K562 (cell line): ENCODE data around the gene SHB. TPM values are rescaled to one million over a fixed set of nuclear protein-coding genes. Genes with fewer than 3 reads are reported as not detected.

Experiments
- ETV6 ChIP-seq, 3 experiments: fragments of 150-350 bp in 1 of 3; sonication (generic) in 1 of 3; formaldehyde crosslinking in 1 of 3; IDR thresholded peaks; 2 replicates each; pipeline versions ENCODE4 v1.6.1 to v1.8.0; 2014 to 2022; ENCODE audit warnings: borderline replicate concordance in 2 of 3, low read depth in 2 of 3, antibody characterized with exemption in 1 of 3, low read length in 1 of 3, mild to moderate bottlenecking in 1 of 3, missing genetic modification reagents in 1 of 3
- PCBP1 ChIP-seq: fragments of 200-400 bp; formaldehyde crosslinking; IDR thresholded peaks from 2 replicates; pipeline ENCODE4 v1.6.1; 2018; ENCODE audit warnings: mild to moderate bottlenecking, low read depth, low read length; ENCODE audit not compliant: poor library complexity, severe bottlenecking
- RERE ChIP-seq: sonication (generic); formaldehyde crosslinking; IDR thresholded peaks from 2 replicates; pipeline ENCODE4 v1.8.0; 2023; ENCODE audit warnings: missing genetic modification reagents, mild to moderate bottlenecking, borderline replicate concordance
- SRSF9 ChIP-seq: fragments of 200-400 bp; formaldehyde crosslinking; IDR thresholded peaks from 2 replicates; pipeline ENCODE4 v1.6.1; 2017; ENCODE audit warnings: low read depth, low read length, borderline replicate concordance
- ZBTB34 ChIP-seq: fragments of 250-450 bp; sonication (Bioruptor Pico); IDR thresholded peaks from 2 replicates; pipeline ENCODE4 v1.8.0; 2021; ENCODE audit warnings: mild to moderate bottlenecking, moderate library complexity
- ZBTB40 ChIP-seq, 2 experiments: fragments of 450-650 bp in 1 of 2; sonication (generic) in 1 of 2; formaldehyde crosslinking in 1 of 2; IDR thresholded peaks; 2 replicates each; pipeline versions ENCODE4 v1.7.1 to v1.9.0; 2016 to 2022; ENCODE audit warnings: inconsistent platforms in 1 of 2, mild to moderate bottlenecking in 1 of 2, missing genetic modification reagents in 1 of 2
- ZNF165 ChIP-seq: fragments of 250-450 bp; sonication (Bioruptor Pico); IDR thresholded peaks from 2 replicates; pipeline ENCODE4 v1.4.0; 2020; ENCODE audit warnings: borderline replicate concordance
- ZNF584 ChIP-seq: fragments of 200-800 bp; sonication (Bioruptor generic); IDR thresholded peaks from 2 replicates; pipeline ENCODE4 v1.6.1; 2016; ENCODE audit warnings: low read depth, mild to moderate bottlenecking, missing genetic modification characterization, missing compliant biosample characterization
- polyA plus RNA-seq, 8 experiments: library from polyadenylated mRNA; depleted of rRNA in 4 of 8; stranded (reverse) in 5 of 8; unstranded in 3 of 8; fragments of >200 nt; fragmentation: Nextera tagmentation in 2 of 8; fragmentation: Illumina TruSeq in 1 of 8; extraction: Ambion mirVana in 2 of 8; extraction: Trizol in 1 of 8; gene quantifications; 2 replicates each; pipeline versions ENCODE4 v1.2.1 to v1.2.3, GENCODE V29; 2011 to 2014; ENCODE audit warnings: inconsistent platforms in 1 of 8, missing spikeins in 1 of 8
- total RNA-seq, 7 experiments: library from RNA; depleted of rRNA in 6 of 7; stranded (reverse); fragments of >200 nt in 6 of 7; fragmentation: Illumina TruSeq in 2 of 7; extraction: Trizol in 2 of 7; gene quantifications; 2 replicates each; pipeline versions ENCODE4 v1.2.1 to v1.2.3, GENCODE V29; 2011 to 2021; ENCODE audit warnings: low replicate concordance in 1 of 7

The SHB gene
- total and polyA plus RNA-seq, 9 of the 15 experiments (the other 6 are each of a cell fraction or from before 2014, with no cell fraction given): 0.78 to 16.0 (median 5.3) TPM

- TF ChIP-seq RERE (no peak), ZBTB34 (CRISPR knock-in tag) (no peak), ZNF165 (no peak), ZBTB40 (IDR thresholded peaks at IDR 0.05) (no peak; the same call in 1 of the 2 replicates), ZBTB40 (CRISPR knock-in tag; IDR thresholded peaks at IDR 0.05) (no peak), ETV6 (IDR thresholded peaks at IDR 0.05; ENCODE audit: borderline replicate concordance in 1 of 2, low read depth in 2 of 2, low read length in 1 of 2) (no peak), ETV6 (CRISPR knock-in tag; IDR thresholded peaks at IDR 0.05; ENCODE audit: borderline replicate concordance) (no peak), ZNF584 (CRISPR knock-in tag) (peak; percentile 74; the same call in 1 of the 2 replicates), SRSF9 (no peak), PCBP1 (no peak)
These were observed 28.9 kb downstream of the SHB start (continued) for GRCh38 chr9:38039907-38040682.
